Fibroblast of pulmonary artery (primary cell): ENCODE results near the gene PCBP1.
"Not testable (repeated sequence)": the region's sequence is repeated elsewhere in the genome, so short reads cannot be mapped to it uniquely, and the experiment has no call there.

Experiments
- DNase-seq: peaks from one replicate; pipeline ENCODE4 v3.0.0-alpha.2; 2010; ENCODE audit warnings: low read depth
- H3K4me3 ChIP-seq: replicated peaks from 2 replicates; pipeline ENCODE4 v1.5.1; 2011; ENCODE audit warnings: low read depth, mild to moderate bottlenecking, control low read depth, low read length, moderate library complexity
- TF ChIP-seq, protein P1 (sequence below): IDR thresholded peaks from 2 replicates; pipeline ENCODE4 v1.5.1; 2011; ENCODE audit warnings: mild to moderate bottlenecking, control low read depth, low read length, inconsistent platforms; ENCODE audit errors: missing control alignments

Gene PCBP1

GRCh38 chr2:70099270-70099669 lies 12.0 kb downstream of the PCBP1 start:
- no peak overlapping the region for H3K4me3 ChIP-seq
- TF ChIP-seq, protein P1, sequence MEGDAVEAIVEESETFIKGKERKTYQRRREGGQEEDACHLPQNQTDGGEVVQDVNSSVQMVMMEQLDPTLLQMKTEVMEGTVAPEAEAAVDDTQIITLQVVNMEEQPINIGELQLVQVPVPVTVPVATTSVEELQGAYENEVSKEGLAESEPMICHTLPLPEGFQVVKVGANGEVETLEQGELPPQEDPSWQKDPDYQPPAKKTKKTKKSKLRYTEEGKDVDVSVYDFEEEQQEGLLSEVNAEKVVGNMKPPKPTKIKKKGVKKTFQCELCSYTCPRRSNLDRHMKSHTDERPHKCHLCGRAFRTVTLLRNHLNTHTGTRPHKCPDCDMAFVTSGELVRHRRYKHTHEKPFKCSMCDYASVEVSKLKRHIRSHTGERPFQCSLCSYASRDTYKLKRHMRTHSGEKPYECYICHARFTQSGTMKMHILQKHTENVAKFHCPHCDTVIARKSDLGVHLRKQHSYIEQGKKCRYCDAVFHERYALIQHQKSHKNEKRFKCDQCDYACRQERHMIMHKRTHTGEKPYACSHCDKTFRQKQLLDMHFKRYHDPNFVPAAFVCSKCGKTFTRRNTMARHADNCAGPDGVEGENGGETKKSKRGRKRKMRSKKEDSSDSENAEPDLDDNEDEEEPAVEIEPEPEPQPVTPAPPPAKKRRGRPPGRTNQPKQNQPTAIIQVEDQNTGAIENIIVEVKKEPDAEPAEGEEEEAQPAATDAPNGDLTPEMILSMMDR: no peak
- DNase-seq: no peak

DNA sequence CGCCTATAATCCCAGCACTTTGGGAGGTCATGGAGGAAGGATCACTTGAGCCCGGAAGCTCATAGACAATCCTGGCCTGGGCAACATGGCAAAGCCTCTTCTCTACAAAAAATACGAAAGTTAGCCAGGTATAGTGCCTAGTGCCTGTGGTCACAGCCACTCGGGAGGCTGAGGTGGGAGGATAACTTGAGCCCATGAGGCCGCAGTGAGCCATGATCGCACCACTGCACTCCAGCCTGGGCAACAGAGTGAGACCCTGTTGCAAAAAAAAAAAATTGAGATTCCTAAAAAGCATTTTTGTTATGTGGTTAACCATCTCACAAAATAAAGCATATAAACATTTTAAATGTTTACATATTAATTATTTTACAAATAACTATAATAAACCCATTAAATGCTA lies 13.9 kb downstream of the PCBP1 start:
- TF ChIP-seq, protein P1: no peak
- no peak overlapping the region for H3K4me3 ChIP-seq
- no peak for DNase-seq

GRCh38 chr2:70101686-70102085 lies 14.4 kb downstream of the PCBP1 start:
- DNase-seq, H3K4me3 ChIP-seq: not testable (repeated sequence)

GRCh38 chr2:70102323-70102905 lies 15.1 kb downstream of the PCBP1 start:
- DNase-seq: not testable (repeated sequence)

GRCh38 chr2:70103531-70104061 lies 16.3 kb downstream of the PCBP1 start:
- TF ChIP-seq, protein P1: no peak
- H3K4me3 ChIP-seq: no peak overlapping the region
- DNase-seq: no peak

More at GRCh38 chr2:70102323-70102905, 15.1 kb downstream of the PCBP1 start:
- not testable (repeated sequence) for H3K4me3 ChIP-seq

- H3K4me3 ChIP-seq: no peak overlapping the region
- TF ChIP-seq, protein P1: no peak
- peak; percentile 77 for DNase-seq
These were observed 17.2 kb downstream of the PCBP1 start for GRCh38 chr2:70104231-70105111.

DNA sequence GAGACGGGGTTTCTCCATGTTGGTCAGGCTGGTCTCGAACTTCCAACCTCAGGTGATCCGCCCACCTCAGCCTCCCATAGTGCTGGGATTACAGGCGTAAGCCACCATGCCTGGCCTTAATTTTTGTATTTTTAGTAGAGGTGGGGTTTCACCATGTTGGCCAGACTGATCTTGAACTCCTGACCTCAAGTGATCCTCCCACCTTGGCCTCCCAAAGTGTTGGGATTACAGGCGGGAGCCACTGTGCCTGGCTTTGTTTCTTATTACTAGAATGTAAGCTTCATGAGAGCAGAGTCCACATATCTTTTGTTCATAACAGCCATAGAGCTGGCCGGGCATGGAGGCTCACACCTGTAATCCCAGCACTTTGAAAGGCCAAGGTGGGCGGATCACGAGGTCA lies 18.9 kb downstream of the PCBP1 start:
- DNase-seq, H3K4me3 ChIP-seq: not testable (repeated sequence)

DNA sequence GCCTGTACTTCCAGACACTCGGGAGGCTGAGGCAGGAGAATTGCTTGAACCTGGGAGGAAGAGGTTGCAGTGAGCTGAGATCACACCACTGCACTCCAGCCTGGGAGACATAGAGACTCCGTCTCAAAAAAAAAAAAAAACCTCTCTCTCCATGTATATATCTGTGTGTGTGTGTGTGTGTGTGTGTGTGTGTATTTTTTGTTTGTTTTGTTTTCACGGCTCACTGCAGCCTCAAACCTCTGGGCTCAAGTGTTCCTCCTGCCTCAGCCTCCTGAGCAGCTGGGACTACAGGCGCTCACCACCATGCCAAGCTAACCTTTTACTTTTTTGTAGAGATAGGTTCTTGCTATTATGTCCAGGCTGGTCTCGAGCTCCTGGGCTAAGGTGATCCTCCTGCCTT lies 23.1 kb downstream of the PCBP1 start:
- not testable (repeated sequence) for DNase-seq, H3K4me3 ChIP-seq
